ENCODE results near the gene PIK3C2G. TPM values are rescaled to one million over a fixed set of nuclear protein-coding genes. Genes with fewer than 3 reads are reported as not detected.
"Not testable (repeated sequence)": the region's sequence is repeated elsewhere in the genome, so short reads cannot be mapped to it uniquely, and the experiment has no call there.

PIK3C2G gene
- total RNA-seq, 4 donors from 2014 or later: 0.30 TPM; not detected in 3

- no peaks in the 10 kb centered on the region for H3K9me3 ChIP-seq
- no peaks in the 10 kb centered on the region for H3K27me3 ChIP-seq
- no peak overlapping the region for H3K4me3 ChIP-seq
- no peak overlapping the region for H3K27ac ChIP-seq
- DNase-seq (ENCODE audit: low spot score in 2 of 2): no peak
- 94% methylated on average over 4 of the region's 4 CpGs for WGBS, 2 donors
- H3K4me1 ChIP-seq: no peaks in the 10 kb centered on the region
- H3K36me3 ChIP-seq: no peaks in the 10 kb centered on the region
- no peak for TF ChIP-seq EP300 (IDR thresholded peaks at IDR 0.05)
- no peak for TF ChIP-seq POLR2A (IDR thresholded peaks at IDR 0.05)
- no peak for TF ChIP-seq CTCF (IDR thresholded peaks at IDR 0.05)
These were observed 429.3 kb downstream of the PIK3C2G start for GRCh38 chr12:18690653-18691052.

GRCh38 chr12:18693986-18694385 lies 432.7 kb downstream of the PIK3C2G start:
- H3K4me3 ChIP-seq; H3K4me1 ChIP-seq; DNase-seq (ENCODE audit: low spot score in 2 of 2); H3K27ac ChIP-seq; H3K27me3 ChIP-seq; H3K9me3 ChIP-seq; H3K36me3 ChIP-seq: not testable (repeated sequence)
- WGBS, 2 donors: 72 to 74% methylated on average over 5 of the region's 5 CpGs

- no peak for DNase-seq (ENCODE audit: low spot score in 2 of 2)
- H3K4me3 ChIP-seq: no peak overlapping the region
- no peak overlapping the region for H3K27ac ChIP-seq
- H3K27me3 ChIP-seq: no peaks in the 10 kb centered on the region
- H3K9me3 ChIP-seq: no peaks in the 10 kb centered on the region
- no peaks in the 10 kb centered on the region for H3K4me1 ChIP-seq
- no peak for TF ChIP-seq EP300 (IDR thresholded peaks at IDR 0.05)
- no peak for TF ChIP-seq CTCF (IDR thresholded peaks at IDR 0.05)
- TF ChIP-seq POLR2A (IDR thresholded peaks at IDR 0.05): no peak
- H3K36me3 ChIP-seq: no peaks in the 10 kb centered on the region
These were observed 435.8 kb downstream of the PIK3C2G start for GRCh38 chr12:18696971-18697602.

Other genes with a start within 250 kb of the PIK3C2G start
- gene RERGL, start 171.3 kb upstream of the PIK3C2G start, total RNA-seq: 10 to 100 TPM in 1 of 4 donors, 1 to 10 TPM in 3; 6.3 to 18.4 (median 8.8) TPM

Measured in tibial nerve (tissue), 4 donors.